GM12891 (cell line): ENCODE measurements around the gene BACE1.

Experiments used
- POLR2A ChIP-seq: IDR thresholded peaks from 2 replicates; pipeline ENCODE4 v1.6.1; 2011; ENCODE audit warnings: low read depth, low read length, control low read depth
- POLR2AphosphoS5 ChIP-seq: IDR thresholded peaks from 2 replicates; pipeline ENCODE4 v1.6.1; 2011; ENCODE audit warnings: low read depth, low read length, control low read depth

DNA sequence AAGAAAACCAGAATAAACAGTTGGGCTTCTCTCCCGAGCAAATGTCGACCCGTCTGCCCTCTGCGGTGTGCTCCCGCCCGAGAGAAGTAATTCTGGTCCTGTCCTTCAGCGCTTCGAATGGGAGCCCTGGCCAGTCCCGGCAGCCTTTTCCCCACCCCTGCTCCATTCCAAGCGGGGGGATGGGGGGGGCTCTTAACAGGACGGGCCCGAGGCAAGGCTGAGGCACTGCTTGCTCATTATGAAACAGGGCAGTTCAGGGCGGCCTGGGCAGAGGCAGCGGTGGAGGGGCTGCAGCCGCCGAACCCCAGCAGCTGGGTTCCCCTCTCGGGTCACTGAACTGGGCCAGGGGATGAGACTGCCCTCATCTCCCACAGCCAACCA, 15.8 kb downstream of the BACE1 start:
- no peak for TF ChIP-seq POLR2A
- TF ChIP-seq POLR2AphosphoS5 = no peak
